ENCODE data around the gene PRMT1. TPM values are rescaled to one million over a fixed set of nuclear protein-coding genes. Genes with fewer than 3 reads are reported as not detected.
"Not testable (repeated sequence)": the region's sequence is repeated elsewhere in the genome, so short reads cannot be mapped to it uniquely, and the experiment has no call there.

The PRMT1 gene
- total RNA-seq, 1 experiment from 2014 or later: 848 TPM

GRCh38 chr19:49704888-49705642 lies 28.0 kb downstream of the PRMT1 start:
- no peak overlapping the region for H3K4me3 ChIP-seq (ENCODE audit: insufficient read depth, low read depth, low read length)
- H3K36me3 ChIP-seq (replicated peaks; ENCODE audit: control insufficient read depth, insufficient read depth, low read length): peaks cover 5% of the 10 kb centered on the region
- no peaks in the 10 kb centered on the region for H3K27me3 ChIP-seq (ENCODE audit: control insufficient read depth, insufficient read depth, low read length)
- DNase-seq: no peak

DNA sequence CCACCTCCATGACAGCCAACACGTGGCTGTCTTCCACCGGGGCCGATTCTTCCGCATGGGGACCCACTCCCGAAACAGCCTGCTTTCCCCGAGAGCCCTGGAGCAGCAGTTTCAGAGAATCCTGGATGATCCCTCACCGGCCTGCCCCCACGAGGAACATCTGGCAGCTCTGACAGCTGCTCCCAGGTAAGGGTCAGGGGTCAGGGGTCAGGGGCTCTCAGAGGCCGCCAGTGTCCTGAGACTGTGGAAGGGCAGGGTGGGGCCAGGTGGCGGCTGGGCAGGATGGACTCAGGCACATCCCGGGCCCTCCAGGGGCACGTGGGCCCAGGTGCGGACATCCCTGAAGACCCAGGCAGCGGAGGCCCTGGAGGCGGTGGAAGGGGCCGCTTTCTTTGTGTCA lies 28.8 kb downstream of the PRMT1 start:
- no peak for DNase-seq
- Histone ChIP-seq H3K36me3 (replicated peaks; ENCODE audit: control insufficient read depth, insufficient read depth, low read length) (peaks cover 5% of the 10 kb centered on the region), H3K27me3 (ENCODE audit: control insufficient read depth, insufficient read depth, low read length) (no peaks in the 10 kb centered on the region), H3K4me3 (ENCODE audit: insufficient read depth, low read depth, low read length) (no peak overlapping the region)

DNA sequence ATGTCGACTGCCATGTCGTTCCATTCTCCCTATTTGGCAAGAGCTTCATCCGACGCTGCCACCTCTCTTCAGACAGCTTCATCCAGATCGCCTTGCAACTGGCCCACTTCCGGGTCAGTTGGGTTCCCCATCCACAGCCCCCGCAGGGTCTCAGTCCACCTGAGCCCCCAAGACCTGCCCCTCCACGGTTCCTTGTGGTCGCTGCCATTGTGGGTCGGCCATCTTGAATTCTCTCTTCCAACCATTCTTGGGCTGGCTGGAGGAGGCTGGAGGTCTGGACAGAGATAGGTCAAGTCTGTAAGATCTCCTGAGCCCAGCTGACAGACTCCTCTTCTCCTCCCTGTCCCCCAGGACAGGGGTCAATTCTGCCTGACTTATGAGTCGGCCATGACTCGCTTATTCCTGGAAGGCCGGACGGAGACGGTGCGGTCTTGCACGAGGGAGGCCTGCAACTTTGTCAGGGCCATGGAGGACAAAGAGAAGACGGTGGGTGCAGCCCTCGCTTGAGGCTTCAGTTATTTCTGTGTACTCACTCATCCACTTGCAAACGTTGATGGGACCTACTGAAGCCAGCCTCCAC lies 33.4 kb downstream of the PRMT1 start:
- DNase-seq: no peak
- H3K27me3 ChIP-seq (ENCODE audit: control insufficient read depth, insufficient read depth, low read length): no peaks in the 10 kb centered on the region
- no peak overlapping the region for H3K4me3 ChIP-seq (ENCODE audit: insufficient read depth, low read depth, low read length)
- H3K36me3 ChIP-seq (replicated peaks; ENCODE audit: control insufficient read depth, insufficient read depth, low read length): peaks cover 4% of the 10 kb centered on the region

DNA sequence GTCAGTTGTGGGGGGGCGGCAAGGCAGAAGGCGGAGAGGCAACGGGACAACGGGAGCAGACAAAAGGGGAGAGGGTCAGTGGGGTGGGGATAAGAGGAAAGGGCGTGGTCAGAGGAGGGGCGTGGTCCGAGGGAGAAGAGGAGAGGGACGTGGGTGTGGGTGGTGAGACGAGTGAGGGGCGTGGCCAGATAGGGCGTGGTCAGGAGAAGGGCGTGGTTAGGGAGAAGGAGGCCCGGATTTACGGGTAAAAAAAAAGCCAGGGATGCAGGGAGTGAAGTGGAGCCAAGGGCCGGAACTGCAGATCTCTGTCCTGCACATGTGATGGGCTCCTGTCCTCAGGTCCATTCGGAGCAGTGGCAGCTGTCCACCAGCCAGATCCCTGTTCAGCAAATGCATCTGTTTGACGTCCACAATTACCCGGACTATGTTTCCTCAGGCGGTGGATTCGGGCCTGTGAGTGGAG lies 35.4 kb downstream of the PRMT1 start:
- DNase-seq: peak; percentile 92
- peak overlapping the region; percentile 25; the same call in 1 of the 2 replicates for H3K4me3 ChIP-seq (ENCODE audit: insufficient read depth, low read depth, low read length)

DNA sequence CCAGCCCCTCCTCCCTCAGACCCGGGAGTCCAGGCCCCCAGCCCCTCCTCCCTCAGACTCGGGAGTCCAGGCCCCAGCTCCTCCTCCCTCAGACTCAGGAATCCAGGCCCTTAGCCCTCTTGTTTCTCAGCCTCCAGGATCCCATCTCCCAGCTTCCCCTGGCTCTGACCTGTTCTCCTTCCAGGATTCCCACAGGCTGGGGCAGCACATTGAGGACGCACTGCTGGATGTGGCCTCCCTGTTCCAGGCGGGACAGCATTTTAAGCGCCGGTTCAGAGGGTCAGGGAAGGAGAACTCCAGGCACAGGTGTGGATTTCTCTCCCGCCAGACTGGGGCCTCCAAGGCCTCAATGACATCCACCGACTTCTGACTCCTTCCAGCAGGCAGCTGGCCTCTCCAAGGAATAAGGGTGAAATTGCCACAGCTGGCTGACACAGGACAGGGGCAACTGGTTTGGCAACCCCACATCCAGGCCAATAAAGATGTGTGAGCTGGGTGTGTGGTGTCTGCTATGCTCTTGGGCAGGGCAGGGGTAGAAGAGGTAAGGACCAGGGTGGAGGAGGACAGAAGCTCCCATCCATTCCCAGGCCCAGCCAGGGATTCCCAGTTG lies 36.3 kb downstream of the PRMT1 start:
- Histone ChIP-seq H3K4me3 (ENCODE audit: insufficient read depth, low read depth, low read length) (no peak overlapping the region), H3K36me3 (replicated peaks; ENCODE audit: control insufficient read depth, insufficient read depth, low read length) (peaks cover 3% of the 10 kb centered on the region), H3K27me3 (ENCODE audit: control insufficient read depth, insufficient read depth, low read length) (no peaks in the 10 kb centered on the region)
- DNase-seq: no peak

More for the DNA sequence above, 35.4 kb downstream of the PRMT1 start:
- no peaks in the 10 kb centered on the region for H3K27me3 ChIP-seq (ENCODE audit: control insufficient read depth, insufficient read depth, low read length)
- peaks cover 3% of the 10 kb centered on the region for H3K36me3 ChIP-seq (replicated peaks; ENCODE audit: control insufficient read depth, insufficient read depth, low read length)

DNA sequence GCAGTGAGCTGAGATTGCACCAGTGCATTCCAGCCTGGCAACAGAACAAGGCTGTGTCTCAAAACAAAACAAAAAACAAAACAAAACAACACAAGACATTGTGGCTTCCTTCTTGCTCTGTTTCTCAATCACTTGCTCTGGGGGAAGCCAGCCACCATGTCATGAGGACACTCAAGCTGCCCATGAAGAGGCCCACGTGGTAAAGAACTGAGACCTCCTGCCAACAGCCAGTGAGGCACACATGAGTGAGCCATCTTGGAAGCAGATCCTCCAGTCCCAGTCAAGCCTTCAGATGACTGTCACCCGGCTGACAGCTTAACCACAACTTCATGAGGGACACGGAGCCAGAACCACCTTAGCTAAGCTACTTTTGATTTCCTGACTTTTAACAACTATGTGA lies 39.1 kb downstream of the PRMT1 start:
- Histone ChIP-seq H3K36me3 (replicated peaks; ENCODE audit: control insufficient read depth, insufficient read depth, low read length) (peaks cover 1% of the 10 kb centered on the region), H3K4me3 (ENCODE audit: insufficient read depth, low read depth, low read length) (no peak overlapping the region), H3K27me3 (ENCODE audit: control insufficient read depth, insufficient read depth, low read length) (no peaks in the 10 kb centered on the region)
- DNase-seq: no peak

- Histone ChIP-seq H3K36me3 (replicated peaks; ENCODE audit: control insufficient read depth, insufficient read depth, low read length) (no peaks in the 10 kb centered on the region; the same call in 1 of the 2 replicates), H3K4me3 (ENCODE audit: insufficient read depth, low read depth, low read length) (no peak overlapping the region), H3K27me3 (ENCODE audit: control insufficient read depth, insufficient read depth, low read length) (no peaks in the 10 kb centered on the region)
- DNase-seq: no peak
Measured at GRCh38 chr19:49718511-49718910, 41.4 kb downstream of the PRMT1 start.

DNA sequence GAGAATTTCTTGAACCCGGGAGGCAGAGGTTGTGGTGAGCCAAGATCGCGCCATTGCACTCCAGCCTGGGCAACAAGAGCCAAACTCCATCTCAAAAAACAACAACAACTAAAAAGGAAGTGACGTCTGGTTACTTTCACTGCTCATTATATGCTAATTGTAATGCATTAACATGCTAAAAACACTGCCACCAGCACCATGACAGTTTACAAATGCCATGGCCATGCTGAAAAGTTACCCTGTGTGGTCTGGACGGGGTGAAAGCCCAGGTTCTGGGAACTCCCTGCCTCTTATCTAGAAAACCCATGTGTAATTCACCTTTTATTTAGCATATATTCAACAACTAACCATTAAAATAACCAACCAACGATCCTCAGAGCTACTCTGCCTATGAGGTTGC lies 41.9 kb downstream of the PRMT1 start:
- H3K4me3 ChIP-seq (ENCODE audit: insufficient read depth, low read depth, low read length): no peak overlapping the region
- H3K36me3 ChIP-seq (replicated peaks; ENCODE audit: control insufficient read depth, insufficient read depth, low read length): no peaks in the 10 kb centered on the region
- DNase-seq: no peak
- H3K27me3 ChIP-seq (ENCODE audit: control insufficient read depth, insufficient read depth, low read length): no peaks in the 10 kb centered on the region

DNA sequence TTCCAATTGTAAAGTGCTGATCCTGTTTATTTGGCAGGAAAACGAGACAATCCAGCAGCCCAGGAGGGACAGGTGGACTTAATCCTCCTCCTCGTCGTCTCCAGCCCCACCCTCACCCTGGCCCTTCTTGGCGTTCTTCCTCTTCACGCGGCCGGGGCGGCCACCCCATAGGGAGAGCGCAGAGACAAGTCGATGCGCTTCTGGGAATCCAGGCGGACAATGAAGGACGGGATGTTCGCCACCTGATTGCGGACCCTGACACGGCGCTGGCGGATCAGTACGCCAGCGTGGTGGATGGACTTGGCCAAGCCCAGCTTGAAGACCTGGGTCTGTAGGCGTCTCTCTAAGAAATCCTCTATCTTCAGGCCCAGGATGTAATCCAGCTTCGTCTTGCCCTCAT lies 42.3 kb downstream of the PRMT1 start:
- not testable (repeated sequence) for H3K27me3 ChIP-seq (ENCODE audit: control insufficient read depth, insufficient read depth, low read length); H3K4me3 ChIP-seq (ENCODE audit: insufficient read depth, low read depth, low read length); DNase-seq; H3K36me3 ChIP-seq (replicated peaks; ENCODE audit: control insufficient read depth, insufficient read depth, low read length)

GRCh38 chr19:49727217-49728030 lies 50.4 kb downstream of the PRMT1 start:
- no peak for DNase-seq
- Histone ChIP-seq H3K27me3 (ENCODE audit: control insufficient read depth, insufficient read depth, low read length) (no peaks in the 10 kb centered on the region), H3K36me3 (replicated peaks; ENCODE audit: control insufficient read depth, insufficient read depth, low read length) (no peaks in the 10 kb centered on the region), H3K4me3 (ENCODE audit: insufficient read depth, low read depth, low read length) (no peak overlapping the region)

DNA sequence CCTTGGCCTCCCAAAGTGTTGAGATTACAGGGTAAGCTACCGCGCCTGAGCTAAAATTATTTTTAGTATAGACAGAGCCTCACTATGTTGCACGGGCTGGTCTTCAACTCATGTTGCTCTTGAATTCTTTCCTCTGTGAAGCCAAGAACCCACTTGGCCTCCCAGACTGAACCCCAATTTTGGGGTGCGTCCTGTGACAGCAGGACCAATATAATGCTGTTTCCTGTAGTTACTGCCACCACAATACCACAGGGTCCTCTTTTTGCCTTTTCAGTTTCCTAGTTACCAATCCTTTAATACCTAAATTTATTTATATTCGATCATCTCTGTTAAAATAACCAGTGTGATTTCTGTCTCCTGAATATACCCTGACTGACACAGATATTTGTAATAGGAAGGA lies 53.1 kb downstream of the PRMT1 start:
- no peaks in the 10 kb centered on the region for H3K27me3 ChIP-seq (ENCODE audit: control insufficient read depth, insufficient read depth, low read length)
- H3K36me3 ChIP-seq (replicated peaks; ENCODE audit: control insufficient read depth, insufficient read depth, low read length): no peaks in the 10 kb centered on the region
- no peak overlapping the region for H3K4me3 ChIP-seq (ENCODE audit: insufficient read depth, low read depth, low read length)
- no peak for DNase-seq

Other genes starting within 250 kb of the PRMT1 start
- gene SLC17A7, start 235.7 kb upstream of the PRMT1 start, total RNA-seq (2014; rRNA removed; shearing (Covaris generic)): 0.14 and 0.26 TPM in 2 replicates
- 172 and 194 TPM in 2 replicates for gene PIH1D1, start 225.5 kb upstream of the PRMT1 start, total RNA-seq (2014; rRNA removed; shearing (Covaris generic))
- gene ALDH16A1, start 224.0 kb upstream of the PRMT1 start, total RNA-seq (2014; rRNA removed; shearing (Covaris generic)): 55.5 and 62.2 TPM in 2 replicates
- gene FLT3LG, start 203.1 kb upstream of the PRMT1 start, total RNA-seq (2014; rRNA removed; shearing (Covaris generic)): 0.55 and 1.6 TPM in 2 replicates
- gene RPL13A, start 189.7 kb upstream of the PRMT1 start, total RNA-seq (2014; rRNA removed; shearing (Covaris generic)): 4,136 and 6,335 TPM in 2 replicates
- gene RPS11, start 180.8 kb upstream of the PRMT1 start, total RNA-seq (2014; rRNA removed; shearing (Covaris generic)): 2,449 and 2,647 TPM in 2 replicates
- gene FCGRT, start 164.6 kb upstream of the PRMT1 start, total RNA-seq (2014; rRNA removed; shearing (Covaris generic)): 28.5 and 36.9 TPM in 2 replicates
- 28.2 and 29.2 TPM in 2 replicates for gene RCN3, start 149.3 kb upstream of the PRMT1 start, total RNA-seq (2014; rRNA removed; shearing (Covaris generic))
- 102 and 142 TPM in 2 replicates for gene NOSIP, start 96.7 kb upstream of the PRMT1 start, total RNA-seq (2014; rRNA removed; shearing (Covaris generic))
- gene PRRG2, start 96.0 kb upstream of the PRMT1 start, total RNA-seq (2014; rRNA removed; shearing (Covaris generic)): 0.55 and 1.2 TPM in 2 replicates
- 8.2 and 10.8 TPM in 2 replicates for gene PRR12, start 86.1 kb upstream of the PRMT1 start, total RNA-seq (2014; rRNA removed; shearing (Covaris generic))
- 13.3 and 20.1 TPM in 2 replicates for gene RRAS, start 37.1 kb upstream of the PRMT1 start, total RNA-seq (2014; rRNA removed; shearing (Covaris generic))
- gene SCAF1, start 35.1 kb upstream of the PRMT1 start, total RNA-seq (2014; rRNA removed; shearing (Covaris generic)): 32.9 and 37.0 TPM in 2 replicates
- 107 and 108 TPM in 2 replicates for gene IRF3, start 11.4 kb upstream of the PRMT1 start, total RNA-seq (2014; rRNA removed; shearing (Covaris generic))
- gene BCL2L12, start 11.3 kb upstream of the PRMT1 start, total RNA-seq (2014; rRNA removed; shearing (Covaris generic)): 34.3 and 42.5 TPM in 2 replicates
- gene ADM5, start 12.3 kb downstream of the PRMT1 start, total RNA-seq (2014; rRNA removed; shearing (Covaris generic)): 1.4 and 1.8 TPM in 2 replicates
- 25.8 and 28.9 TPM in 2 replicates for gene CPT1C, start 13.8 kb downstream of the PRMT1 start, total RNA-seq (2014; rRNA removed; shearing (Covaris generic))
- 0.24 and 0.52 TPM in 2 replicates for gene TSKS, start 86.0 kb downstream of the PRMT1 start, total RNA-seq (2014; rRNA removed; shearing (Covaris generic))
- gene AP2A1, start 89.7 kb downstream of the PRMT1 start, total RNA-seq (2014; rRNA removed; shearing (Covaris generic)): 208 and 249 TPM in 2 replicates
- 48.5 and 49.5 TPM in 2 replicates for gene FUZ, start 136.0 kb downstream of the PRMT1 start, total RNA-seq (2014; rRNA removed; shearing (Covaris generic))
- gene MED25, start 141.0 kb downstream of the PRMT1 start, total RNA-seq (2014; rRNA removed; shearing (Covaris generic)): 49.3 and 53.5 TPM in 2 replicates
- gene PTOV1, start 173.9 kb downstream of the PRMT1 start, total RNA-seq (2014; rRNA removed; shearing (Covaris generic)): 205 and 219 TPM in 2 replicates
- gene PNKP, start 190.3 kb downstream of the PRMT1 start, total RNA-seq (2014; rRNA removed; shearing (Covaris generic)): 76.2 and 94.7 TPM in 2 replicates
- gene AKT1S1, start 200.1 kb downstream of the PRMT1 start, total RNA-seq (2014; rRNA removed; shearing (Covaris generic)): 7.2 and 12.9 TPM in 2 replicates
- gene TBC1D17, start 200.4 kb downstream of the PRMT1 start, total RNA-seq (2014; rRNA removed; shearing (Covaris generic)): 10.2 and 12.6 TPM in 2 replicates
- gene IL4I1, start 219.6 kb downstream of the PRMT1 start, total RNA-seq (2014; rRNA removed; shearing (Covaris generic)): 0.59 and 0.73 TPM in 2 replicates